Measurements from ENCODE around the gene CFAP300. TPM values are rescaled to one million over a fixed set of nuclear protein-coding genes. Genes with fewer than 3 reads are reported as not detected.

CFAP300 gene
- total RNA-seq, 1 donor, result 4.7 TPM

GRCh38 chr11:102112509-102112821, 65.2 kb downstream of the CFAP300 start:
- no peak for DNase-seq (ENCODE audit: low read depth)
- TF ChIP-seq, protein P1, sequence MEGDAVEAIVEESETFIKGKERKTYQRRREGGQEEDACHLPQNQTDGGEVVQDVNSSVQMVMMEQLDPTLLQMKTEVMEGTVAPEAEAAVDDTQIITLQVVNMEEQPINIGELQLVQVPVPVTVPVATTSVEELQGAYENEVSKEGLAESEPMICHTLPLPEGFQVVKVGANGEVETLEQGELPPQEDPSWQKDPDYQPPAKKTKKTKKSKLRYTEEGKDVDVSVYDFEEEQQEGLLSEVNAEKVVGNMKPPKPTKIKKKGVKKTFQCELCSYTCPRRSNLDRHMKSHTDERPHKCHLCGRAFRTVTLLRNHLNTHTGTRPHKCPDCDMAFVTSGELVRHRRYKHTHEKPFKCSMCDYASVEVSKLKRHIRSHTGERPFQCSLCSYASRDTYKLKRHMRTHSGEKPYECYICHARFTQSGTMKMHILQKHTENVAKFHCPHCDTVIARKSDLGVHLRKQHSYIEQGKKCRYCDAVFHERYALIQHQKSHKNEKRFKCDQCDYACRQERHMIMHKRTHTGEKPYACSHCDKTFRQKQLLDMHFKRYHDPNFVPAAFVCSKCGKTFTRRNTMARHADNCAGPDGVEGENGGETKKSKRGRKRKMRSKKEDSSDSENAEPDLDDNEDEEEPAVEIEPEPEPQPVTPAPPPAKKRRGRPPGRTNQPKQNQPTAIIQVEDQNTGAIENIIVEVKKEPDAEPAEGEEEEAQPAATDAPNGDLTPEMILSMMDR (IDR thresholded peaks at IDR 0.05; ENCODE audit: insufficient read depth, low read depth, low read length), result no peak
- H3K4me3 ChIP-seq (ENCODE audit: low read depth, low read length), result peak overlapping the region; percentile 95

DNA sequence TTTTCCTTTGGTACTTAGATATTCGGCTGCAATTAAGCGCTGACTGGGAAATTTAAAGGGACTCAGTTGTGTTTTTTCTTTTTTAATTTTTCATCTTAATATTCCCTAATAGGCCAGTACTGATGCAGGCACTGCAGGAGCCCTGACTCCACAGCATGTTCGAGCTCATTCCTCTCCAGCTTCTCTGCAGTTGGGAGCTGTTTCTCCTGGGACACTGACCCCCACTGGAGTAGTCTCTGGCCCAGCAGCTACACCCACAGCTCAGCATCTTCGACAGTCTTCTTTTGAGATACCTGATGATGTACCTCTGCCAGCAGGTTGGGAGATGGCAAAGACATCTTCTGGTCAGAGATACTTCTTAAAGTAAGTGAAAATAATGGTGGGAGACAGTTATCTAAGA, 66.8 kb downstream of the CFAP300 start:
- peak overlapping the region; percentile 95 for H3K4me3 ChIP-seq (ENCODE audit: low read depth, low read length)
- no peak for DNase-seq (ENCODE audit: low read depth)
- TF ChIP-seq, protein P1 (IDR thresholded peaks at IDR 0.05; ENCODE audit: insufficient read depth, low read depth, low read length), result no peak

DNA sequence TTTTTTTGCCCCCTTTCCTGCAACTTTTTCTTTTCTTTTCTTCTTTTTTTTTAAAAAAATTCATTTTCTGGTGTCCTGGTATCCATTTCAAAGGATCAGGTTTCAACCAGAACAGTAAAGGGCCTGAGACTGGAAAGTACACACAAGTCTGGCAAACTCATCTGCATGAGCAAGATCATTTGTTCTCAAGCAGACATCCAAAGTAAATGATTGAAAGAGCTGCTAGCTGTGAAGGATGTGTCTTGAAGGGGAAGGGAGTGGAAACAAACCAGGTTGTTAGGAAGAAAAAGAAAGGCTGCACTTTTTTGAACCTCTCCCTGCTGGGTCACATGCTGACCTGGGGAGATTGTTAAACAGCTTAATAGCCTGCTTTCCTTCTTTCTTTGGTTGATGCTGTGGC, 68.3 kb downstream of the CFAP300 start:
- no peak overlapping the region for H3K4me3 ChIP-seq (ENCODE audit: low read depth, low read length)
- peak; percentile 64 for DNase-seq (ENCODE audit: low read depth)
- TF ChIP-seq, protein P1 (IDR thresholded peaks at IDR 0.05; ENCODE audit: insufficient read depth, low read depth, low read length), result no peak

DNA sequence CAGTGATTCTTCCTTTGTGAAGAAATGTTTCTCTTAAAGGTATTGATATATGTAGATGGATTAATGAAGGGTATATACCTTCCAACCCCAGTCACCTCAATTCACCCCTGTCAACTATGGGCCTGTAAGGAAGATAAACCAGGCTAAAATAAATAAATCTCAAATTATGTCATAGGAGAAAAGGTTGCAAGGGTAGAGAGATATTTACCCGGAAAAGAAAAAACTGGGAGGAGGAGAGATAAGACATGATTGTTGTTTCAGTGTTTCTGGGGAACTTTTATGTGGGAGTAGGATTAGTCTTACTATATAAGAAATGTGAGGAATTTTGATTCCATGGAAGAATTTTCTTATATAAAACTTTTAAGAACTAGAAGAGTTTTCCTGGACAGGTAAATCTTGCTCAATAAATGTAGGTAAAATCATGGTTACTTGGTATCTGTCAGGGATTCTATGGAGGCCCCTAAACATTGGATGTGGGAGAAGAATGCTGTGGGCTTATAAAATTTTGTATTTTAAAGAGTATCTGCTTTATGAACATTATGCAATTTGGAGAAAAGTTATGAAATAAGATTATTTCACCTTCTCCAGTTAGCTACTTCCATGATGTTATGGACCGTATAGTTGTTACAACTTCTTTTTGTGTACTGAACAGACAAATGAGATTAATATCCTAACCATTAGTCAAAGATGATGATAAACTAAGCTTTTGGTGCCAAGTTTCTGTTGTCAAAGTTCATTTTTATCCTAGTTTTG, 69.4 kb downstream of the CFAP300 start:
- H3K4me3 ChIP-seq (ENCODE audit: low read depth, low read length), result no peak overlapping the region
- no peak for DNase-seq (ENCODE audit: low read depth)
- TF ChIP-seq, protein P1 (IDR thresholded peaks at IDR 0.05; ENCODE audit: insufficient read depth, low read depth, low read length), result no peak

GRCh38 chr11:102117472-102118113, 70.4 kb downstream of the CFAP300 start:
- TF ChIP-seq, protein P1 (IDR thresholded peaks at IDR 0.05; ENCODE audit: insufficient read depth, low read depth, low read length), result no peak
- DNase-seq (ENCODE audit: low read depth), result peak; percentile 66

GRCh38 chr11:102118937-102119336, 71.7 kb downstream of the CFAP300 start:
- TF ChIP-seq, protein P1 (IDR thresholded peaks at IDR 0.05; ENCODE audit: insufficient read depth, low read depth, low read length), result no peak
- no peak overlapping the region for H3K4me3 ChIP-seq (ENCODE audit: low read depth, low read length)
- DNase-seq (ENCODE audit: low read depth), result no peak

More at GRCh38 chr11:102117472-102118113, 70.4 kb downstream of the CFAP300 start:
- peak overlapping the region; percentile 24 for H3K4me3 ChIP-seq (ENCODE audit: low read depth, low read length)

Data from fibroblast of villous mesenchyme (primary cell).